ENCODE data around the gene DNAJC11.
"Not testable (repeated sequence)": the region's sequence is repeated elsewhere in the genome, so short reads cannot be mapped to it uniquely, and the experiment has no call there.

Gene DNAJC11

GRCh38 chr1:6648556-6648955 is 53.1 kb downstream of the DNAJC11 start:
- DNase-seq, result no peak

DNA sequence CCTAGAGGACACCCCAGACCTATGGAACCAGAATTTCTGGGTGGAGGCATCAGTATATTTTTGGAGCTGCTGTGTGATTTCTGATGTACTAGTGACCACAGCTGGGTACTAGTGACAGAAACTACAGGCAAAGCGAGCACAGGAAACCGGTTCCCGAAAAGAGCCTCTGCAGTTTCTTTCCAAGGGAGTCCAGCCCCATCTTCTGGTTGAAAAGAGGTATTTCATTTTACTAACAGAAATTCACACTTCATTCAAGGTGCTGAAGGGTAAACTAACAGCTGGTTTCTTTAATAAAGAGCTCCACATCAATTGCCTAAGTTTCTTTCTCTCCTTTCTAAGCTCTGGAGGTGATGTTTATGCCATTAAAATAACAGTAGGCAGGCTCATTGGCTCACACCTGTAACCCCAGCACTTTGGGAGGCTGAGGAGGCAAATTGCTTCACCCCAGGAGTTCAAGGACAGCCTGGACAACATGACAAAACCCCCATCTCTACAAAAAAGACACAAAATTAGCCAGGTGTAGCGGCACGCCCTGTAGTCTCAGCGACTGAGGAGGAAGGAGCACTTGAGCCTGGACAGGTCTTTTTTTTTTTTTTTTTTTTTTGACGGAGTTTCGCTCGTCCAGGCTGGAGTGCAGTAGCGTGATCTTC is 55.0 kb downstream of the DNAJC11 start:
- DNase-seq, result no peak

- DNase-seq, result no peak
These were observed 56.6 kb downstream of the DNAJC11 start for GRCh38 chr1:6645018-6645417.

DNA sequence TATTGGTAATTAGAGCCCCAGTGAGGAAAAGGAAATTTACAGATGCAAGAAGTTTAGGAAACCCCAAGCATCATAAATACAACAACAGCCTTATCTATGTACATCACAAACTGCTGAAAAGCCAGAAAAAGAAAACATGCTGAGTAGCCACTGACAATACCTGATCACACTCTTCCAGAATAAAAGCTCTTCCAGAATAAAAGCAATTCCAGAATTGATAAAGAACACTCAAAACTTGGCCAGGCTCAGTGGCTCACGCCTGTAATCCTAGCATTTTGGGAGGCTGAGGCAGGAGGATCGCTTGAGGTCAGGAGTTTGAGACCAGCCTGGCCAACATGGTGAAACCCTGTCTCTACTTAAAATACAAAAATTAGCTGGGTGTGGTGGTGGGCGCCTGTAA is 60.7 kb downstream of the DNAJC11 start:
- DNase-seq, result not testable (repeated sequence)

DNA sequence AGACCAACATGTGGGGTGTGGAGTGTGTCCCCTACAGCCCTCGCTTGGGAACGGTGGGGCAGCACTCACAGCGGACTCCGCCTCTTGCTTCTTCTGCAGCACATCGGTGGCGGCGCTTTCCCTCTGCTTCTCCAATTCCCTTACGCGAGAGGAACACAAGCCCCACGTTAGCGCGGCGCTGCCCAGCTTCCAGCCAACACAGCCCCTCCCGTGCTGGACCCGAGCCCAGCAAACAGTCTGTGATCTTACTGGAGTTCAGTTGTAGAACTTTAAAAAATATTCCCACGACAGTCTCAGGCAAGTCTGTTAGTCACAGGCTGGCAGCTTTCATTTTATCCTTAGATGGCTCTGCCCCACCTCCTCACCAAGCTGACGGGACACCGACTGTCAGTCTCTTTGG is 63.4 kb downstream of the DNAJC11 start:
- DNase-seq, result no peak

DNA sequence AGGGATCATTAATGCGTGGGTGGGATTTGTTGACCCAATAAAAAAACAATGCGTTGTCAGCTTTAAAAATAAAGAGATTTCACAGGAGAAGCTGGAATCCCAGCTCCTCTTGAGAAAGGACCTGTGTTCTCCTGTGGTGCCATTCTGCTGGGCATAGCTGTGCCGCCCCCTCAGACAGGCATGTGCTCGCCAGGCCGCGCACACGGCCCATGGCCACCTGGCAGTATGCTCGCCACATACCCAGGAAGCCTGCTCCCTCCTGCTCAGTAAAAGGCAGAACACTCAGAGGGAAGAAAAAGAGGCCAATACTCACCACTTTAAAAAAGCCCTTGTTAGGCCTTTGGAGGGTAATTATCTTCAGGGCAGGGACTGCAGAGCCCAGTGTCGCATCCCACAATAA is 63.8 kb downstream of the DNAJC11 start:
- no peak for DNase-seq

GRCh38 chr1:6636778-6637177 is 64.8 kb downstream of the DNAJC11 start:
- DNase-seq, result not testable (repeated sequence)

DNA sequence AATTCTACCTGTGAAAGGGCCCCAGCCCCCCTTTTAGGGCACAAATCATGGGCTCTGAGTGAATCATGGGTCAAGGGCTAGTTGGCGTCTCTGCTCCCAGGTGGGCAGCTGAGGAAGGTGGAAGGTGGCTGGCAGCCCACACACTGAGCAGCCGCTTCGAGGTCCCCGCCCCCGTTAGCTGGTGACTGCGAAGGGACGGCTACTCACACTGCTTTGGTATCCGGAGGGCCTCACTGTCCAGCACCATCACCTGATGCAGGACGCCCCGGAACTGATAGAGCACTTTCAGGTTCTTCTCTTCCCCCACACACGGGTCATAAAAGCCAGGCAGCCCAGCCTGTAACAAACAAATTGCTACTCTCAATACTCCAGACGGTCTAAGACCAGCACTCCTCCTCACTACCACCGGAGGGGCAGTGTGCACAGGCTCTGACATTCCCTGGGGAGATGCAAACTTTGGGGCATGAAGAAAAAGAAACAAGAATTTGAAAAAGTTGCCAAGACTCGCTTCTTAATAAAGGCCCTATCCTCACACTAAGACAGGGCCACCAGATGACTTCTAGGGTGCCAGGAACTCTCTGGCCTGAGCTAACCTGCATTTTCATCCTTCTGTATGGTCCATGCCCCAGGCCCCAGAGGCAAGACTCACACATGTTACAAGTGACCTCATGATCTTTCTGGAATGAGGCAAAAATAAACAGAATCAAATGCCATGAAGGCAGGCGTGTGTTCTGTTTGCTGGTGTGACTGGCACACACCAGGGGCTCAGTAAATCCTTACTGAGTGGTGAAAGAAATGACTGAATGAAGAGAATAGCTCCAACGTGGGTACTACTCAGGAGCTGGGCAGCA is 65.5 kb downstream of the DNAJC11 start:
- DNase-seq, result no peak

- no peak for DNase-seq
These were observed 66.3 kb downstream of the DNAJC11 start for GRCh38 chr1:6635161-6635909.

DNA sequence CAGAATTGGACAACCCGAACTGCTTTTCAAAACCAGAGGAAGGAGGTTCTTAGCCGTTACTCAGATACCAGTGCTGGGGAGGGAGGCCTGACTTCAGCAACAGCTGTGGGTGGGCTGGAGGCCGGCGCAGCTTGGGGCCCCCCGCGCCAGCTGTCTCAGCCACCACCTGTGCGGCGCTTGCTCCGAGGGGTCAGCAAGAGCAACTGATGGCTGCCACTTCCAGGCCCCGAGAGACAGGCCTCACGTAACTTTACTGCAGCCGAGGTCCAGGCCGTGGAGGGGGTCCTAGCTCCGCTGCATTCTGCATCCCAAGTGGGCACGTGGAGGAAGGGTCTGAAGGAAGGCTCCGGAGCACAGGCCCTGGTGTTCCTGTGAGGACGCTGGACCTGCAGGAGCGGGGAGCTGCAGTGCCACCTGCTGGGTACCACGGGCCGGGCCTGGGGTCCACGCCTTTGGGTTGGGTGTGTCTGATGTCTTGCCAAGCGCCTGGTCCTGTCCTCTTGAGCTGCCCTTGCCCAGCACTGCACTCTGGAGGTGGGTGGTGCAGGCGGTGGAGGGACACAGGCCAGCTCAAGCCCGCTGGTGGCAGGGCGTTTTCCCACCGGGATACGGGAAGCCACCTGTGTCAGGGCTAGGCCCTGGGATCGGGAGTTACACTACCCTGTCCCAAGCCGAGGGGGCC is 67.1 kb downstream of the DNAJC11 start:
- DNase-seq, result no peak

- DNase-seq, result no peak
These were observed 68.8 kb downstream of the DNAJC11 start for GRCh38 chr1:6632588-6633514.

GRCh38 chr1:6631058-6631457 is 70.6 kb downstream of the DNAJC11 start:
- DNase-seq, result no peak

- no peak for DNase-seq
These were observed 71.6 kb downstream of the DNAJC11 start for GRCh38 chr1:6630027-6630426.

DNA sequence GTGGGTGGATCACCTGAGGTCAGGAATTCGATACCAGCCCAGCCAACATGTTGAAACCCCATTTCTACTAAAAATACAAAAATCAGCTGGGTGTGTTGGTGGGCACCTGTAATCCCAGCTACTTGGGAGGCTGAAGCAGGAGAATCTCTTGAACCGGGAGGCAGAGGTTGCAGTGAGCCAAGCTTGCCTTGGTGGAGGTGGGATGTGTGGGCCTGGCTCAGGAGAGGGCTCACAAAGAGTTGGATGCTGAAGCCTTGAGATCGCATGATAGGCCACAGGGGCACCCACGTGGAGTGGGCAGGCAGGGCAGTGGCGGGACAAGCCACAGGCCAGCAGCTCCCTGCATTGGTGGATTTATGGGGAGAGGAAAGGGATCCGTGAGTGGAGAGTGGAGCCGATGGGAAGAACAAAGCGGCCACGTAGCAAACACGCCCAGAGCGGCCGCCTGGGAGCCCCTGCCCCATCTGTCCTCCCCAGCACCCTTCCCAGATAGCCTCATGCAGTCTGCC is 72.6 kb downstream of the DNAJC11 start:
- DNase-seq, result no peak

DNA sequence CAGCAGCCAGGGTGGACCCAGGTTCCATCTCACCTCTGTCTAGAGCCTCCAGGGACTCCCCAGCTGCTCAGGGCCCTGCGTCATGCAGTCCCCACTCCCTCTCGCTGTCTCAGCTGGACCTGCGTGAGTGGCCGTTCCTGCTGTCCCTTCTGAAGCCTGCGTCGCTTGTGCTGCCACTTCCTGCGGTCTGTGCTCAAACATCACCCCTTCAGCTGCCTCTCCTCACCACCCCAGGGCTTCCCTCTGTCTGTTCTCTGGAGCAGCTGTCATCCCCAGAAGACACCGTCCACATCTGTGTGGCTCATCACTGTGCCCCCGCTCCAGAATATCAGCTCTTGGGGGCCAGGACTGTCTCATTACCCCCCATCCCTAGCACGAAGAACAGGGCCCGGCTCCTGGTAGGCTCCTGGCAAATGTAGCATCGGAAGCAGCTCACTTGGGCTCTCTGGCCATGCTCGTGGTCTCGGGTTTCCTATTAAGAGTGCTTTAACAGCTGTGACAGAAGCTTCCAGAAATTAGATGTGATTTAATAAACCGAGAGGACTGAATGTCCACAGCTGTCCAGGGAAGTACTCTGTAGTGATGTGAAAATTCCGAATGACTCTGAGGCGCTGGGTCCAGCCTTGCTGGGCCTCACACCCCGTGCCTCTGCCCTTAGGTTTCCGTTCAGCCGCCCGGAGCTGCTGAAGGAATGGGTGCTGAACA is 73.6 kb downstream of the DNAJC11 start:
- no peak for DNase-seq

- DNase-seq, result no peak
These were observed 74.6 kb downstream of the DNAJC11 start for GRCh38 chr1:6627031-6627430.

GRCh38 chr1:6625584-6626149 is 75.9 kb downstream of the DNAJC11 start:
- DNase-seq, result no peak

DNA sequence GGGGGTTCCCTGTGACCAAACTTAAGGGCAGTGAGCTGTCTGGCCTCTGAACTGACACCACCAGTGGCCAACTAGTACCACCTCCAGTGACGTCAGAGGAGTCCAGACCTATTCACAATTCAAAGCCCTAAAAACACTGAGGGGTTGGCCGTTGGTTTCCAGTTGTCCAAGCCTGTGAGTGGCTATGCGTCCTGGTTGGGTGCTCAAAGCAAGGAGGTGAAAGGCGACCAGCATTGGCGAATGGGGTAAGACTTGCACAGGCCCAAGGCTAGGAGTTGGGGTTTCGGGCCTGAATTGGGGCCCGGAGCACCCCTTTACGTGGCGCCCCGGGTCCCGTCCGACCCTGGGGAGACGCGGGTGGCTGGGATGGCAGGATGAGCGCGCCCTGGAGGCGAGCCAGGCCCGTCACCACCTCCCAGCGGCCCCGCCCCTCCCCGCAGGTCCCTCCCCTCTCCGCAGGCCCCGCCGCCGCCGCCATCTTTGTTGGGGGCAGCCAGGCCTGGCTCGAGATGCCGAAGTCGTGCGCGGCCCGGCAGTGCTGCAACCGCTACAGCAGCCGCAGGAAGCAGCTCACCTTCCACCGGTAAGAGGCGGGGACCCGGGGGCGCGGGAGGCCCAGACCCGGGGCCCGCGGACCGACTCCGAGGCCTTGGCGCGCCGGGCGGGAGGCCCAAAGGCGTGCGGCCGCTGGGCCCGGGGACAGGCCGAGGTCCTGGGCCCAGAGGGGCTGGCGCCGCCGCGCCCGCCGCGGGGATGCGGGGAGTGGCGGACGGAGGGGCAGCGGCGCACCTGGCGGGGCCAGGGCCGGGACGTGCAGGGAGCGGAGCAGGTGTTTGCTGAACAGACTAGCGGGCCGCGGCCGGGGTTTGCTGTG is 76.7 kb downstream of the DNAJC11 start, which contains the start of gene THAP3:
Gene THAP3 (plus strand): TSS at position 159 of the 874 bp plus-strand sequence. CDS start 351 bp downstream, at position 510.
- DNase-seq, result peak; percentile 64

DNA sequence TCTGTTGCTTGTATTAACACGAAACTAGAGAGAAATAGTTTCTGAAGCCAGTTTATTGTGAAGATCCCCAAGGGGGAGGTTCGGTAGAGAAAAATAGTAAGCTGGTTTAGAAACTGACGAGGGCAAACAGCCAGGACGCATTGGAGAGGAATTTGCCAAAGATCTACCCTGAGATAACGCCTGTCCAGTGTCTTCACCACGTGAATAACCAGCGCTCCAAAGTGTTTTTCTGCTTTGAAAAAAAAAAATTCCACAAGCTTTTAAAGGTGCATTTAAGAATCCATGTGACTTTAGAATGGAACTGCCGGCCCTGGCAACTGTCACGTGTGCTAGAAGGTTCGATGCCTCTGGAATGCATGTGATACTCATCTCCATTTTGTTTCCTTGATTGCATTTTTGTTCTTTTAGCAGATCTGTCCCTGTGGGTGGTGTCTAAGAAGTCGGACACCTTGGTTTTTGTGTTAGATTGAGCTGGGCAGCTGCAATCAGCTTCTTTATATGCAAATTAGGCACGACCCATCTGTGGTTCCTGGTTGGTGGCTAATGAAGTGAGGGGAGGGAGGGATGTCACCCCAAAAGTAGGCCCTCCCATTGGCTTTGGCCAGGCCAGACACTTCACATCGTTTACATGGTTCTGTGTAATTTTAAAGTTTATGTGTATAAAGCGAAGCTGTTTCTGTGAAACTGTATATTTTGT is 78.2 kb downstream of the DNAJC11 start:
- no peak for DNase-seq

Measured in NCI-H446 treated with DMSO at 0.1 percent for 48 hours (cell line).